Measurements from ENCODE around the gene ALDH3A2.

The ALDH3A2 gene

GRCh38 chr17:19718613-19719354 is 70.2 kb downstream of the ALDH3A2 start:
- H3K4me1 ChIP-seq (ENCODE audit: insufficient read depth, poor library complexity, severe bottlenecking): peaks cover 27% of the 10 kb centered on the region
- TF ChIP-seq CTCF (IDR thresholded peaks at IDR 0.05; ENCODE audit: poor library complexity, severe bottlenecking): no peak
- peak overlapping the region; percentile 60 for H3K27ac ChIP-seq (ENCODE audit: poor library complexity, severe bottlenecking)
- no peaks in the 10 kb centered on the region for H3K36me3 ChIP-seq (ENCODE audit: low read depth)
- DNase-seq (ENCODE audit: low spot score): no peak
- no peak overlapping the region for H3K4me3 ChIP-seq (ENCODE audit: severe bottlenecking)
- no peaks in the 10 kb centered on the region for H3K9me3 ChIP-seq (ENCODE audit: severe bottlenecking)
- H3K27me3 ChIP-seq (ENCODE audit: insufficient read depth, poor library complexity, severe bottlenecking): no peaks in the 10 kb centered on the region
- peak; percentile 2; the same call in 2 of the 3 replicates for ATAC-seq (ENCODE audit: low read depth)

GRCh38 chr17:19719355-19720209 is 71.0 kb downstream of the ALDH3A2 start:
- TF ChIP-seq CTCF (IDR thresholded peaks at IDR 0.05; ENCODE audit: poor library complexity, severe bottlenecking): peak; percentile 50
- DNase-seq (ENCODE audit: low spot score) (peak; percentile 80), ATAC-seq (ENCODE audit: low read depth) (peak; percentile 90)
- Histone ChIP-seq H3K36me3 (ENCODE audit: low read depth) (no peaks in the 10 kb centered on the region), H3K27ac (ENCODE audit: poor library complexity, severe bottlenecking) (peak overlapping the region; percentile 60), H3K4me3 (ENCODE audit: severe bottlenecking) (no peak overlapping the region), H3K4me1 (ENCODE audit: insufficient read depth, poor library complexity, severe bottlenecking) (peaks cover 35% of the 10 kb centered on the region), H3K9me3 (ENCODE audit: severe bottlenecking) (no peaks in the 10 kb centered on the region), H3K27me3 (ENCODE audit: insufficient read depth, poor library complexity, severe bottlenecking) (no peaks in the 10 kb centered on the region)

GRCh38 chr17:19720210-19720475 is 71.6 kb downstream of the ALDH3A2 start:
- Histone ChIP-seq H3K9me3 (ENCODE audit: severe bottlenecking) (no peaks in the 10 kb centered on the region), H3K4me3 (ENCODE audit: severe bottlenecking) (no peak overlapping the region), H3K36me3 (ENCODE audit: low read depth) (no peaks in the 10 kb centered on the region), H3K4me1 (ENCODE audit: insufficient read depth, poor library complexity, severe bottlenecking) (peaks cover 38% of the 10 kb centered on the region), H3K27ac (ENCODE audit: poor library complexity, severe bottlenecking) (peak overlapping the region; percentile 60), H3K27me3 (ENCODE audit: insufficient read depth, poor library complexity, severe bottlenecking) (no peaks in the 10 kb centered on the region)
- no peak for TF ChIP-seq CTCF (IDR thresholded peaks at IDR 0.05; ENCODE audit: poor library complexity, severe bottlenecking)
- DNase-seq (ENCODE audit: low spot score) (no peak), ATAC-seq (ENCODE audit: low read depth) (no peak)

GRCh38 chr17:19720631-19721426 is 72.3 kb downstream of the ALDH3A2 start:
- H3K27me3 ChIP-seq (ENCODE audit: insufficient read depth, poor library complexity, severe bottlenecking): no peaks in the 10 kb centered on the region
- peak overlapping the region; percentile 60 for H3K27ac ChIP-seq (ENCODE audit: poor library complexity, severe bottlenecking)
- H3K4me3 ChIP-seq (ENCODE audit: severe bottlenecking): no peak overlapping the region
- no peaks in the 10 kb centered on the region for H3K36me3 ChIP-seq (ENCODE audit: low read depth)
- ATAC-seq (ENCODE audit: low read depth): peak; percentile 7; the same call in 1 of the 3 replicates
- TF ChIP-seq CTCF (IDR thresholded peaks at IDR 0.05; ENCODE audit: poor library complexity, severe bottlenecking): no peak
- no peak for DNase-seq (ENCODE audit: low spot score)
- peaks cover 42% of the 10 kb centered on the region for H3K4me1 ChIP-seq (ENCODE audit: insufficient read depth, poor library complexity, severe bottlenecking)
- H3K9me3 ChIP-seq (ENCODE audit: severe bottlenecking): no peaks in the 10 kb centered on the region

Data from RWPE2 (cell line).